Umbilical cord (tissue), 2 donors: Measurements from ENCODE around the gene ZNF552. TPM values are rescaled to one million over a fixed set of nuclear protein-coding genes. Genes with fewer than 3 reads are reported as not detected.

Source experiments
- DNase-seq: peaks from one replicate; pipeline ENCODE4 v3.0.0-alpha.2; 2015; ENCODE audit warnings: low spot score
- total RNA-seq: library from RNA; depleted of rRNA; stranded (reverse); fragments of >200 nt; gene quantifications from one replicate; pipeline ENCODE4 v1.2.3, GENCODE V29; 2014; ENCODE audit warnings: low replicate concordance; ENCODE audit not compliant: insufficient read depth

Gene ZNF552
- total RNA-seq, 1 donor from 2014 or later, result 3.1 TPM

DNA sequence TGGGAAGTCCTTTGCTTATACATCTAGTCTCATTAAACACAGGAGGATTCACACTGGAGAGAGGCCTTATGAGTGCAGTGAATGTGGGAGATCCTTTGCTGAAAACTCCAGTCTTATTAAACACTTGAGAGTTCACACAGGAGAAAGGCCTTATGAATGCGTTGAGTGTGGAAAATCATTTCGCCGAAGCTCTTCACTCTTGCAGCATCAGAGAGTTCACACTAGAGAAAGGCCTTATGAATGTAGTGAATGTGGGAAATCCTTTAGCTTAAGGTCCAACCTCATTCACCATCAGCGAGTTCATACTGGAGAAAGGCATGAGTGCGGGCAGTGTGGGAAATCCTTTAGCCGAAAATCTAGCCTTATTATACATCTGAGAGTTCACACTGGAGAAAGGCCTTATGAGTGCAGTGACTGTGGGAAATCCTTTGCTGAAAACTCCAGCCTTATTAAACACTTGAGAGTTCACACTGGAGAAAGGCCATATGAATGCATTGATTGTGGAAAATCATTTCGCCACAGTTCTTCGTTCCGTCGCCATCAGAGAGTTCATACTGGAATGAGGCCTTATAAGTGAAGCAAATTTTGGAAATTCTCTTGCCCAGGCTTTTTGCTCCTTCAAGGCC, 35.4 kb downstream of the ZNF552 start:
- DNase-seq, result no peak

- no peak for DNase-seq
Measured at GRCh38 chr19:57778336-57778735, 36.4 kb downstream of the ZNF552 start.

DNA sequence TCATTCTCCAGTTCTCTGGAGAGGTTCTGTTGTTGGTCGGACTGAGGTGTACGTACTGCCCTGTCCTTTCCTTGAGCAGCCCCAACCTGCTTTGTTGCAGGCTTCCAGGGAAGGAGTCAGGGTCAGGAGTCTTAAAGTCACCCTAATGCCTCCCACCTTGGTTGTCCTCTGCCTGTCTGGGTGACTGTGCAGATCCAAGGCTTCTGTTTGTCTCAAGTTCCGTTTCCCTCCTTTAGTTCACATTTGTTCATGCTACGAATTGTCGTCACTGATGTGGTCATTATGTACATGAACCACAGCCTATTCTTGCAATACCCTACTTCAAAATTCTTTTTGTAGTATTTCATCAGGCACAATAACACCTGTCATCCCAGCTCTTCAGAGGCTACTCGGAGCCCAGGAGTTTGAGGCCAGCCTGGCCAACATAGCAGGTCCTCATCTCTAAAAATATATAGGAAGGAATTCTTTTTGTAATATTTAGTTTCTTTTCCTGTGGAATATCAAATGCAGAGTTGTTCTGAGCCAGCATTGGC, 37.9 kb downstream of the ZNF552 start:
- DNase-seq, result no peak

- DNase-seq, result no peak
Measured at GRCh38 chr19:57773488-57773887, 41.2 kb downstream of the ZNF552 start.

- no peak for DNase-seq
Measured at GRCh38 chr19:57771417-57771816, 43.3 kb downstream of the ZNF552 start.

DNA sequence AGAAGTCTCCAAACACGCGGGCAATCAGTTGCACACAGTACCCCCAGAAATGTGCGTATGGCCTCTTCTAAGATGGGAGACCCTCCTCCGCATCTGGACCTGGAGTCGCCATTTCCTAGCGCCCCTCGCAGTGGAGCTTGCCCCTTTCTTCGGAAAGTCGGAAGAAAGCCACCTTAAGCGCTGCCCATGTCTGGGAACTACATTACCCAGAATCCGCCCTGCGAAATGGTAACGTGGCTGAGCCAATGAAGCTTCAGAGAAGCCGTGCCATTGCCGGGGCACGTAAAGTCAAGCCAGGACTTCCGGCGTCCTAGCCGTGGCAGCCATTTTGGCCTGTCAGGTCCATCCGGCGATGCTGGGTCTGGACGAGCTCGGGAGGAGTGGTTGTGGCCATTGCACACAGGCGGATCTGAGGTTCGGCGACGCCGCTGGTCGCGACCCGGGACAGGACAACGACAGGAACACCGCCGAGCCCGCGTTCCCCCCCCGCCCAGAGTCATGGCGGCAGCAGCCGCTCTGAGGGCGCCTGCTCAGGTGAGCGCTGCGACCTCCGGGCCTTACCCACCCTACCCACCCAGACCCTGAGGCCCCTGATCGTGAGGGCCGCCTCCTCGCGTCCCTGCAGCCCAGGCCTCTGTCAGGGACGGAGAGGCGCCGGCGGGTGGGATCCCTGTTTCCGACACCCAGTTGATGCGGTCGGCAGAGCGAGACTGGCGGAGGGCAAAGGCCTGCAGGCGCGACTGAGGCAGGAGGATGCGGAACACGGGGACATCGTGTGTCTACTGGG, 45.2 kb downstream of the ZNF552 start, which contains the start of gene ZNF586:
Gene ZNF586, plus strand, starts transcription at position 332 of the 787 bp plus-strand sequence. Its CDS starts 167 bp downstream, at position 499.
- DNase-seq, result peak; percentile 97

GRCh38 chr19:57759096-57759495, 55.6 kb downstream of the ZNF552 start:
- no peak for DNase-seq

DNA sequence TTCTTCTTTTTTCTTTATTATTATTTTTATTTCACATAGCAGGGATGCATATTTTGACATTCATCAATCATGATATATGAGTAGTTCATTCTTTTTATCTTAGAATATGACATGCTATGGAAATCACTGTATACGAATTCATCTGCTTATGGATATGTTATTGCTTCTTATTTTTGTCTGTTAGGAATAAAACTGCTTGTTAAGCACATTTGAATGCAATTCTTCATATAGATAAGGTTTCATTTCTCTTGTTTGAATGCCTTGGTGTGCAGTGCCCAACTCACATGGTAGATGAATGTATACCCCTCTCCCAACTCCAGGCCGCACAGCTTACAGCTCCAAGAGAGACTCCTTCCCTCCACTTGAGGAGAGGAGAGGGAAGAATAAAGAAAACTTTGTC, 56.8 kb downstream of the ZNF552 start:
- no peak for DNase-seq

Other genes starting within 250 kb of the ZNF552 start
- 1.2 TPM for gene ZNF416, start 236.0 kb downstream of the ZNF552 start, total RNA-seq
- 14.4 TPM for gene ZIK1, start 230.8 kb downstream of the ZNF552 start, total RNA-seq
- 2.2 TPM for gene ZNF530, start 215.0 kb downstream of the ZNF552 start, total RNA-seq
- 42.6 TPM for gene ZNF134, start 200.7 kb downstream of the ZNF552 start, total RNA-seq
- gene ZNF211, start 181.7 kb downstream of the ZNF552 start, total RNA-seq, result 20.5 TPM
- not detected for gene ZSCAN4, start 146.0 kb downstream of the ZNF552 start, total RNA-seq
- 13.0 TPM for gene ZNF551, start 132.9 kb downstream of the ZNF552 start, total RNA-seq
- 8.2 TPM for gene ZNF154, start 105.7 kb downstream of the ZNF552 start, total RNA-seq
- 10.4 TPM for gene ZNF671, start 87.3 kb downstream of the ZNF552 start, total RNA-seq
- 25.8 TPM for gene ZNF776, start 68.1 kb downstream of the ZNF552 start, total RNA-seq
- 19.3 TPM for gene ZNF586, start 45.2 kb downstream of the ZNF552 start, total RNA-seq
- gene ZNF587B, start 15.4 kb upstream of the ZNF552 start, total RNA-seq, result 29.1 TPM
- 27.0 TPM for gene ZNF587, start 34.9 kb upstream of the ZNF552 start, total RNA-seq
- gene ZNF814, start 74.1 kb upstream of the ZNF552 start, total RNA-seq, result 20.0 TPM
- gene ZNF417, start 101.7 kb upstream of the ZNF552 start, total RNA-seq, result 29.1 TPM
- 21.2 TPM for gene ZNF418, start 120.5 kb upstream of the ZNF552 start, total RNA-seq
- gene ZNF256, start 132.8 kb upstream of the ZNF552 start, total RNA-seq, result 14.0 TPM
- not detected for gene C19orf18, start 159.6 kb upstream of the ZNF552 start, total RNA-seq
- 64.8 TPM for gene ZNF606, start 187.9 kb upstream of the ZNF552 start, total RNA-seq
- gene ZSCAN1, start 219.1 kb upstream of the ZNF552 start, total RNA-seq, result 0.24 TPM
- gene ZNF135, start 244.4 kb upstream of the ZNF552 start, total RNA-seq, result 8.9 TPM